SKM-1 treated with dmso at 0.1 percent for 144 hours (cell line): Measurements from ENCODE around the gene NKAIN1.

Experiments
- DNase-seq: peaks from one replicate; lab custom pipeline; 2025; ENCODE audit not compliant: unreplicated experiment; lab: John Stamatoyannopoulos, UW

NKAIN1 gene

GRCh38 chr1:31234123-31234708 is 5.5 kb downstream of the NKAIN1 start:
- DNase-seq = no peak

- no peak for DNase-seq
These were observed 7.0 kb downstream of the NKAIN1 start for GRCh38 chr1:31232689-31233088.

- no peak for DNase-seq
These were observed 7.9 kb downstream of the NKAIN1 start for GRCh38 chr1:31231802-31232201.

- DNase-seq = no peak
These were observed 9.3 kb downstream of the NKAIN1 start for GRCh38 chr1:31230378-31230777.

- DNase-seq = no peak
These were observed 10.7 kb downstream of the NKAIN1 start for GRCh38 chr1:31228986-31229385.

- DNase-seq = no peak
These were observed 11.7 kb downstream of the NKAIN1 start for GRCh38 chr1:31227891-31228568.

- DNase-seq = no peak
These were observed 15.6 kb downstream of the NKAIN1 start for GRCh38 chr1:31224068-31224467.

- no peak for DNase-seq
These were observed 17.5 kb downstream of the NKAIN1 start for GRCh38 chr1:31222176-31222575.

GRCh38 chr1:31221072-31221471 is 18.6 kb downstream of the NKAIN1 start:
- DNase-seq = no peak

GRCh38 chr1:31219489-31219888 is 20.2 kb downstream of the NKAIN1 start:
- DNase-seq = no peak

- no peak for DNase-seq
These were observed 21.0 kb downstream of the NKAIN1 start for GRCh38 chr1:31218705-31219104.

- no peak for DNase-seq
These were observed 23.7 kb downstream of the NKAIN1 start for GRCh38 chr1:31216016-31216415.

- DNase-seq = no peak
These were observed 24.6 kb downstream of the NKAIN1 start for GRCh38 chr1:31215065-31215570.

- DNase-seq = no peak
These were observed 25.2 kb downstream of the NKAIN1 start for GRCh38 chr1:31214316-31215064.

- DNase-seq = no peak
These were observed 31.2 kb downstream of the NKAIN1 start for GRCh38 chr1:31208361-31208945.

GRCh38 chr1:31207569-31207968 is 32.1 kb downstream of the NKAIN1 start:
- no peak for DNase-seq

- DNase-seq = no peak
These were observed 32.6 kb downstream of the NKAIN1 start for GRCh38 chr1:31207046-31207445.

- no peak for DNase-seq
These were observed 36.5 kb downstream of the NKAIN1 start for GRCh38 chr1:31203215-31203614.

- DNase-seq = no peak
These were observed 37.7 kb downstream of the NKAIN1 start for GRCh38 chr1:31201931-31202360.

- no peak for DNase-seq
These were observed 39.7 kb downstream of the NKAIN1 start for GRCh38 chr1:31199949-31200348.

GRCh38 chr1:31199236-31199790 is 40.4 kb downstream of the NKAIN1 start:
- DNase-seq = no peak
